Omental fat pad (tissue), 4 donors: ENCODE results near the gene TP73. TPM values are rescaled to one million over a fixed set of nuclear protein-coding genes. Genes with fewer than 3 reads are reported as not detected.

ENCODE experiments used
- ATAC-seq: fragments of 150-250 bp; one replicate; pipeline ENCODE4 v1.9.1; 2016; ENCODE audit warnings: mild to moderate bottlenecking, moderate library complexity; ENCODE audit not compliant: low FRiP score
- DNase-seq: peaks from one replicate; pipeline ENCODE4 v3.0.0-alpha.2; 2019; ENCODE audit warnings: low spot score
- total RNA-seq, 4 donors: library from RNA; depleted of rRNA; stranded (reverse); fragments of >200 nt; gene quantifications; one replicate each; pipeline ENCODE4 v1.1.0, GENCODE V29; 2016
- TF ChIP-seq, protein P1 (sequence below), 3 donors: fragments of 450-650 bp; IDR thresholded peaks; one replicate each; pipeline ENCODE4 v1.5.1; 2016 to 2017; ENCODE audit warnings: antibody characterized with exemption in 3 of 3, mild to moderate bottlenecking in 3 of 3, moderate library complexity in 2 of 3

TP73 gene
- total RNA-seq, 4 donors from 2014 or later, result not detected

DNA sequence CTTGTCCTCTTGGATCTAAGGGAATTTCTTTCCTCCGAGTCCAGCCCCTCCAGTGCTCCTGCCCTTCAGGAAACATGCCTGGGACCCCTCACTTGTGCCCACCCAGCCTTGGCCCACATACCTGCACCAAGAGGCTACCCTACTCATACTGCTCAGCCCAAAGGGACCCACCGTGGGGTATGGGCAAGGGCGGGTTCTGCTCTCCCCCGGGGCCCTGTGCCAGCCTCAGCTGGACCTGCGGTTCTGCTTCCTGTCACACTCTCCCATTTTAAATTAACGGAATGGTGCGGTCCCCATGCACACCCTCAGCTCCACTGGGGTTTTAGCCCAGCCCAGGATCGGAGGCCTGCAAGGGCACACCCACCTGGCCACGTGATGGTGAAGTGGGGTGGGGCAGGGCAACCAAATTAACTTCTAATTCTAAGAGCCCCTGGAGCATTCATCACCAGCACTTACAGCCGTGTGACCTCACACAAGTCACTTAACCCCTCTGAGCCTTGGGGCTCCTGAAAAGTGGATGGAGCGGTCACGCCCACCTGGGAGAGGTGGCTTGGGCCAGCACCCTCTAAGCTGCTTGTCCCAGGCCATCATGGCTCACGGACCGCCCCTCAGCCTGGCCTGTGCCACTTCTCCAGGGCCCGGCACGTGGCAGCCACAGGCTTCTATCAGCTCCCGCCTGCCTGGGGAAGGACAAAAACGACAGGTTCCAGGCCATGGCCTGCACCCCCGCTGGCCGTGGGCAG lies 28.3 kb downstream of the TP73 start:
- TF ChIP-seq, protein P1, sequence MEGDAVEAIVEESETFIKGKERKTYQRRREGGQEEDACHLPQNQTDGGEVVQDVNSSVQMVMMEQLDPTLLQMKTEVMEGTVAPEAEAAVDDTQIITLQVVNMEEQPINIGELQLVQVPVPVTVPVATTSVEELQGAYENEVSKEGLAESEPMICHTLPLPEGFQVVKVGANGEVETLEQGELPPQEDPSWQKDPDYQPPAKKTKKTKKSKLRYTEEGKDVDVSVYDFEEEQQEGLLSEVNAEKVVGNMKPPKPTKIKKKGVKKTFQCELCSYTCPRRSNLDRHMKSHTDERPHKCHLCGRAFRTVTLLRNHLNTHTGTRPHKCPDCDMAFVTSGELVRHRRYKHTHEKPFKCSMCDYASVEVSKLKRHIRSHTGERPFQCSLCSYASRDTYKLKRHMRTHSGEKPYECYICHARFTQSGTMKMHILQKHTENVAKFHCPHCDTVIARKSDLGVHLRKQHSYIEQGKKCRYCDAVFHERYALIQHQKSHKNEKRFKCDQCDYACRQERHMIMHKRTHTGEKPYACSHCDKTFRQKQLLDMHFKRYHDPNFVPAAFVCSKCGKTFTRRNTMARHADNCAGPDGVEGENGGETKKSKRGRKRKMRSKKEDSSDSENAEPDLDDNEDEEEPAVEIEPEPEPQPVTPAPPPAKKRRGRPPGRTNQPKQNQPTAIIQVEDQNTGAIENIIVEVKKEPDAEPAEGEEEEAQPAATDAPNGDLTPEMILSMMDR (IDR thresholded peaks at IDR 0.05), result no peak
- DNase-seq (no peak), ATAC-seq (no peak)

DNA sequence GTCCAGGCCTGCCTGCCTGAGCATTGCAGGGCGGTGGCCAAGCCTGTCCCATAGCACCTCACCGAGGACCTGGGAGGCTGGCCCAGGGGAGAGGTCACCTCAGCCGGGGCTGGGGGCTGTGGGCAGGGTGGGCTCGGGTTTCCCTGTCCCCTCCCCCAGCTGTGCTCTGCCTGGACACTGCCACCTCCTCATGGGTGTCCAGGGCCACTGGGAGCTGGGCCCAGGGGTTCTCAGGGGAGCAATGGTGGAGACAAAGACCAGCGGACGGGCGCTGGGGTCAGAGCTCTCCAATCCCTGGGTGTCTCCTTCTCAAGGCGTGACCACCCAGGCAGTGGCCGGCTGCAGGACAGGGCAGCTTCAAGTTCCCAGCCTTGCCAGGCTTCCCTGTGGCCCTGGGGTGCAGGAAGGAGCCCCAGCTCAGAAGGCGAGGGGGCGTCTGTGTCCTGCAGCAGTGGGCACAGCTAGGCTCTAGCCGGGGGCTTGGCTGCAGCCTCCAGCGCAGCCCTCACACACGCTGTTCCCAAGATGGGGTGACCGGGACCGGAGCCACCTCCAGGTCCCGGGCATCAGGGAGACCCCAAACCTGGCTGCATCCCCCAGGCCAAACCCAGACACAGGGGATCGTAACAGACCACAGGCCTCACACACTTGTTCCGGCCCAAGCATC lies 29.0 kb downstream of the TP73 start:
- DNase-seq, result no peak
- no peak for ATAC-seq
- TF ChIP-seq, protein P1 (IDR thresholded peaks at IDR 0.05), result no peak

DNA sequence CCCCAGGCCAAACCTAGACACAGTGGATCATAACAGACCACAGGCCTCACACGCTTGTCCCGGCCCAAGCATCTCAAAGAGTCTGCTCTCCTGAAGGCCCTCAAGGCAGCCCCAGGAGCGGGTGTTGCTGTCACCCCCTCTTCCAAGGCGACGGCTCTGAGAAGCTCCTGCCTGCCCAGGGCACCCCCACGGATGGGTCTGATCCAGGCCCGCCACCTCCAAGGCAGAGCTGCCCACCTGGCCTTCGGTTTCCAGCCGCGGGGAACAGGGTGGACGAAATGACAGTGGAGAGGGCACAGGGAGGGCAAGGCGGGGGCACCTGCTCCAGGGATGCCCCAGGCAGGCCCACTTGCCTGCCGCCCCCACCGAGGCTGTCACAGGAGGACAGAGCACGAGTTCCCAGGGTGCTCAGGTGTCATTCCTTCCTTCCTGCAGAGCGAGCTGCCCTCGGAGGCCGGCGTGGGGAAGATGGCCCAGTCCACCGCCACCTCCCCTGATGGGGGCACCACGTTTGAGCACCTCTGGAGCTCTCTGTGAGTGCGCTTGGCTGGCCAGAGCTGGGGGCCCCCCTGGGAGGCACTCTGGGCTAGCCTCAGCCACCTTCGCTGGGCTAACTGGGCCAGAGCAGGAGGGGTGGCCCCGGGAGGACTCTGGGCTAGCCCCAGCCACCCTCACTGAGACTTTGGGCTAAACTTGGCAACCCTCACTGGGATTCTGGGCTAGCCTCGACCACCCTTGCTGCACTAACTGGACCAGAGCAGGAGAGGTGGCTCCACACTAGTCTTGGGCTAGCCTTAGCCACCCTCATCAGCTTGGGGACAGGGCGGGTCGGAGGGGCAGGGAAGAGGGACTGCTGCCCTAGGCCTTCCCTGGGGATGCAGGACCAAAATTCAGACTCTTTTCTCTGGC lies 29.8 kb downstream of the TP73 start:
- ATAC-seq, result no peak
- DNase-seq, result no peak
- TF ChIP-seq, protein P1 (IDR thresholded peaks at IDR 0.05), result no peak

DNA sequence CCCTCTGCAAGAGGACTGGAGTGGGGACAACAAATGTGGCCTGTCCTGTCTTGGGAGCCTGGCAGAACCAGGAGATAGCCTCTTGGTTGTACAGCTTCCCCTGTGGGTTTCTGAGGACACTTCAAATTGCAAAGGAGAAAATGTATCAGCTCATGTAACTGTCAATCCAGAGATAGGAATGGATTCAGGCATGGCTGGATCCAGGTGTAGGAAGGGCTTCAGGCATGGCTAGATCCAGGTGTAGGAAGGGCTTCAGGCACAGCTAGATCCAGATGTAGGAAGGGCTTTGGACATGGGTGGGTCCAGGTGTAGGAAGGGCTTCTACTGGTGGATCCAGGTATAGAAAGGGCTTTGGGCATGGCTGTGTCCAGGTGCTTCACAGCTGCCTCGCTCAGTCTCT lies 30.9 kb downstream of the TP73 start:
- no peak for DNase-seq
- TF ChIP-seq, protein P1 (IDR thresholded peaks at IDR 0.05), result no peak
- no peak for ATAC-seq

DNA sequence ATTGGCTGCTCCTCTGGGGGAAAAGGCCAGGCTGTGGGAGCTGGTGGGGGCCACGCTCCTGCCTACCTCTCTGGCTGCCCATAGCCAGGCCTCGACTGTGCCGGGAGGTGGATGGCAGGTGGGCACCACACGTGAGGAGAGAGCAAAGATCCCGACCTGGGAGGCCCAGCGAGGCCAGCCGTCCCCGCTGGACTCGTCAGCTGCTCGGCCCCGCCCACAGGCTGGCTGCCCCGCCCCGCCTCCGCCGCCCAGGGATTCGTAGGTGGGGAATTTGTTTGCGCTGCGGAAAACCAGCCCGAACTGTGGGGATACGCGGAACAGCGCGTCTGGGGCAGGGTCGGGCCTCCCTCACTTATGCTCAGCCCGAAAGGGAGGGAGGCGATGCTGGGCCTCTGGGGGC lies 31.7 kb downstream of the TP73 start:
- TF ChIP-seq, protein P1 (IDR thresholded peaks at IDR 0.05), result no peak
- ATAC-seq (no peak), DNase-seq (no peak)

DNA sequence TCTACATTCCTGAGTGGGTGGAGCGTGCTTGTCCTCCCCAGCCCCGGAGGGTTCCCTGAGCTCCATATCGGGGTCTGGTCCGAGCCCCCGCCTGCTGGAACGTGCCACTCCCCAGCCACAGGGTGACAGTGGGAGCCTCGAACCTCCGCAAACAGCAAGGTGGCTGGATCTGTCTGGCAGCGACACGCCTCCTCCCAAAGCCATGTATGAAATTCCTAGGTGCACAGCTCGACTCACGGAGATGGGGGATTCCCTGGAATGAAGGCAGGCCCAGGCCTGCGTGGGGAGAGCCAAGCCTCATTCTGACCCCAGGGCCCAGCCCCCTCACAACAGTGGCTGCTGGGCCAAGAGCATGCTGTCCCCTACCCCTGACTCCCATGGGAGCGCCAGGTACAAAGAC lies 32.9 kb downstream of the TP73 start:
- ATAC-seq (no peak), DNase-seq (no peak)
- TF ChIP-seq, protein P1 (IDR thresholded peaks at IDR 0.05), result no peak
